T-helper 22 cell (primary cell): ENCODE data around the gene KDM7A.
"Not testable (repeated sequence)": the region's sequence is repeated elsewhere in the genome, so short reads cannot be mapped to it uniquely, and the experiment has no call there.

Experiments
- DNase-seq: peaks from one replicate; pipeline ENCODE4 v3.0.0-alpha.2; 2020; ENCODE audit warnings: low read depth

Gene KDM7A

GRCh38 chr7:140176811-140177702, at the start of gene KDM7A:
KDM7A (minus strand) TSS chr7:140176983; CDS start chr7:140176937, 46 bp downstream.
- peak; percentile 84 for DNase-seq

GRCh38 chr7:140225562-140226249, 48.9 kb upstream of the KDM7A start:
- DNase-seq: no peak

GRCh38 chr7:140223515-140224221, 46.9 kb upstream of the KDM7A start:
- no peak for DNase-seq

GRCh38 chr7:140222814-140223213, 46.0 kb upstream of the KDM7A start:
- no peak for DNase-seq

GRCh38 chr7:140219672-140220524, 43.1 kb upstream of the KDM7A start:
- no peak for DNase-seq

GRCh38 chr7:140218656-140219055, 41.9 kb upstream of the KDM7A start:
- DNase-seq: no peak

- no peak for DNase-seq
Measured at GRCh38 chr7:140217750-140218501, 41.1 kb upstream of the KDM7A start.

GRCh38 chr7:140215281-140215680, 38.5 kb upstream of the KDM7A start:
- no peak for DNase-seq

- no peak for DNase-seq
Measured at GRCh38 chr7:140214075-140214684, 37.4 kb upstream of the KDM7A start.

- DNase-seq: no peak
Measured at GRCh38 chr7:140213684-140214074, 36.9 kb upstream of the KDM7A start.

- no peak for DNase-seq
Measured at GRCh38 chr7:140212100-140212881, 35.5 kb upstream of the KDM7A start.

GRCh38 chr7:140211698-140212097, 34.9 kb upstream of the KDM7A start:
- no peak for DNase-seq

GRCh38 chr7:140209866-140210609, 33.3 kb upstream of the KDM7A start:
- no peak for DNase-seq

GRCh38 chr7:140206616-140207389, 30.0 kb upstream of the KDM7A start:
- no peak for DNase-seq

GRCh38 chr7:140205600-140205999, 28.8 kb upstream of the KDM7A start:
- DNase-seq: no peak

GRCh38 chr7:140203556-140203955, 26.8 kb upstream of the KDM7A start:
- no peak for DNase-seq

GRCh38 chr7:140202942-140203341, 26.2 kb upstream of the KDM7A start:
- not testable (repeated sequence) for DNase-seq

GRCh38 chr7:140201393-140201792, 24.6 kb upstream of the KDM7A start:
- DNase-seq: no peak
